ENCODE measurements around the gene LSM2.
A peak's percentile ranks its signal among the peaks of the same experiment; 100 is the strongest.
"Not testable (repeated sequence)": the region's sequence is repeated elsewhere in the genome, so short reads cannot be mapped to it uniquely, and the experiment has no call there.

LSM2 gene

GRCh38 chr6:31827286-31828079 is 20.7 kb upstream of the LSM2 start, which contains the start of gene HSPA1B:
Gene HSPA1B, plus strand, starts transcription at chr6:31827738. Its CDS starts 213 bp downstream, at chr6:31827951.
- peak; percentile 100 for DNase-seq (ENCODE audit: low read depth)

- DNase-seq (ENCODE audit: low read depth) = peak; percentile 92
Measured at GRCh38 chr6:31826793-31827285, 20.1 kb upstream of the LSM2 start.

GRCh38 chr6:31825553-31825952 is 18.8 kb upstream of the LSM2 start:
- DNase-seq (ENCODE audit: low read depth) = no peak

GRCh38 chr6:31823592-31824196 is 16.9 kb upstream of the LSM2 start:
- DNase-seq (ENCODE audit: low read depth) = not testable (repeated sequence)

- peak; percentile 81 for DNase-seq (ENCODE audit: low read depth)
Measured at GRCh38 chr6:31822036-31822821, 15.5 kb upstream of the LSM2 start.

- peak; percentile 32 for DNase-seq (ENCODE audit: low read depth)
Measured at GRCh38 chr6:31821301-31822035, 14.7 kb upstream of the LSM2 start.

- DNase-seq (ENCODE audit: low read depth) = not testable (repeated sequence)
Measured at GRCh38 chr6:31820399-31820798, 13.6 kb upstream of the LSM2 start.

GRCh38 chr6:31819871-31820299 is 13.1 kb upstream of the LSM2 start:
- no peak for DNase-seq (ENCODE audit: low read depth)

- not testable (repeated sequence) for DNase-seq (ENCODE audit: low read depth)
Measured at GRCh38 chr6:31817929-31818511, 11.3 kb upstream of the LSM2 start.

- not testable (repeated sequence) for DNase-seq (ENCODE audit: low read depth)
Measured at GRCh38 chr6:31817133-31817928, 10.6 kb upstream of the LSM2 start.

- DNase-seq (ENCODE audit: low read depth) = peak; percentile 92
Measured at GRCh38 chr6:31815025-31815838, 8.5 kb upstream of the LSM2 start, which contains the start of the genes HSPA1A and HSPA1L. Gene HSPA1A, plus strand, starts transcription at chr6:31815543. Its CDS starts 214 bp downstream, at chr6:31815757. Gene HSPA1L, minus strand, starts transcription at chr6:31815283. Its CDS starts 3,311 bp downstream, at chr6:31811972.

GRCh38 chr6:31814677-31815024 is 7.9 kb upstream of the LSM2 start:
- DNase-seq (ENCODE audit: low read depth) = peak; percentile 97

GRCh38 chr6:31813465-31813849 is 6.7 kb upstream of the LSM2 start:
- no peak for DNase-seq (ENCODE audit: low read depth)

- DNase-seq (ENCODE audit: low read depth) = no peak
Measured at GRCh38 chr6:31811645-31812044, 4.9 kb upstream of the LSM2 start.

GRCh38 chr6:31808599-31808998 is 1.8 kb upstream of the LSM2 start:
- not testable (repeated sequence) for DNase-seq (ENCODE audit: low read depth)

GRCh38 chr6:31805939-31806469 is 762 bp downstream of the LSM2 start:
- no peak for DNase-seq (ENCODE audit: low read depth)

- DNase-seq (ENCODE audit: low read depth) = not testable (repeated sequence)
Measured at GRCh38 chr6:31801031-31801927, 5.5 kb downstream of the LSM2 start.

GRCh38 chr6:31799781-31800180 is 7.0 kb downstream of the LSM2 start:
- DNase-seq (ENCODE audit: low read depth) = no peak

All from fibroblast of the conjunctiva (primary cell).